Measurements from ENCODE around the gene PSMD2. TPM values are rescaled to one million over a fixed set of nuclear protein-coding genes. Genes with fewer than 3 reads are reported as not detected.
A peak's percentile ranks its signal among the peaks of the same experiment; 100 is the strongest.
"Not testable (repeated sequence)": the region's sequence is repeated elsewhere in the genome, so short reads cannot be mapped to it uniquely, and the experiment has no call there.

Gene PSMD2
- total RNA-seq = 504 and 771 TPM in 2 replicates

- DNase-seq (ENCODE audit: extremely low read depth, low read depth, low spot score) = no peak
Measured at GRCh38 chr3:184298759-184299487, at the start of gene PSMD2. PSMD2 (plus strand) TSS chr3:184299241; CDS start chr3:184299267, 26 bp downstream.

- peak; percentile 96 for DNase-seq (ENCODE audit: extremely low read depth, low read depth, low spot score)
Measured at GRCh38 chr3:184249412-184250166, 49.5 kb upstream of the PSMD2 start, which contains the start of gene EEF1AKMT4. EEF1AKMT4 (plus strand) TSS chr3:184249672; CDS start chr3:184249695, 23 bp downstream.

GRCh38 chr3:184250167-184250828, 48.7 kb upstream of the PSMD2 start:
- peak; percentile 85 for DNase-seq (ENCODE audit: extremely low read depth, low read depth, low spot score)

- DNase-seq (ENCODE audit: extremely low read depth, low read depth, low spot score) = no peak
Measured at GRCh38 chr3:184255291-184256039, 43.6 kb upstream of the PSMD2 start.

GRCh38 chr3:184257083-184257915, 41.7 kb upstream of the PSMD2 start:
- no peak for DNase-seq (ENCODE audit: extremely low read depth, low read depth, low spot score)

- no peak for DNase-seq (ENCODE audit: extremely low read depth, low read depth, low spot score)
Measured at GRCh38 chr3:184258926-184259325, 40.1 kb upstream of the PSMD2 start.

- DNase-seq (ENCODE audit: extremely low read depth, low read depth, low spot score) = no peak
Measured at GRCh38 chr3:184259396-184259877, 39.6 kb upstream of the PSMD2 start.

GRCh38 chr3:184259878-184260723, 38.9 kb upstream of the PSMD2 start:
- DNase-seq (ENCODE audit: extremely low read depth, low read depth, low spot score) = no peak

- no peak for DNase-seq (ENCODE audit: extremely low read depth, low read depth, low spot score)
Measured at GRCh38 chr3:184260724-184261269, 38.2 kb upstream of the PSMD2 start.

- DNase-seq (ENCODE audit: extremely low read depth, low read depth, low spot score) = no peak
Measured at GRCh38 chr3:184261270-184261853, 37.7 kb upstream of the PSMD2 start, which contains the start of gene CAMK2N2. CAMK2N2 (minus strand) TSS chr3:184261553; CDS start chr3:184261285, 268 bp downstream.

- no peak for DNase-seq (ENCODE audit: extremely low read depth, low read depth, low spot score)
Measured at GRCh38 chr3:184261854-184262763, 36.9 kb upstream of the PSMD2 start.

- no peak for DNase-seq (ENCODE audit: extremely low read depth, low read depth, low spot score)
Measured at GRCh38 chr3:184262764-184263179, 36.3 kb upstream of the PSMD2 start.

- DNase-seq (ENCODE audit: extremely low read depth, low read depth, low spot score) = not testable (repeated sequence)
Measured at GRCh38 chr3:184267249-184267648, 31.8 kb upstream of the PSMD2 start.

GRCh38 chr3:184272269-184272668, 26.8 kb upstream of the PSMD2 start:
- DNase-seq (ENCODE audit: extremely low read depth, low read depth, low spot score) = no peak

- DNase-seq (ENCODE audit: extremely low read depth, low read depth, low spot score) = no peak
Measured at GRCh38 chr3:184275381-184275701, 23.7 kb upstream of the PSMD2 start.

- DNase-seq (ENCODE audit: extremely low read depth, low read depth, low spot score) = no peak
Measured at GRCh38 chr3:184275961-184276910, 22.8 kb upstream of the PSMD2 start, which contains the start of gene ECE2. ECE2 (plus strand) TSS chr3:184276022; CDS start chr3:184276154, 132 bp downstream.
